ENCODE measurements around the gene USP8. TPM values are rescaled to one million over a fixed set of nuclear protein-coding genes. Genes with fewer than 3 reads are reported as not detected.
"Not testable (repeated sequence)": the region's sequence is repeated elsewhere in the genome, so short reads cannot be mapped to it uniquely, and the experiment has no call there.

Gene USP8
- total RNA-seq, 4 donors from 2014 or later: 30.8 to 49.3 (median 46.8) TPM

- ATAC-seq (no peak), DNase-seq (no peak)
- intact Hi-C loops (cut with DNase I; ENCODE audit: low total_unique reads): no loop called here
- Histone ChIP-seq H3K4me3 (no peak overlapping the region), H3K27me3 (no peaks in the 10 kb centered on the region), H3K27ac (no peak overlapping the region), H3K4me1 (no peaks in the 10 kb centered on the region), H3K9me3 (no peaks in the 10 kb centered on the region), H3K36me3 (peaks cover 0 to 58% of the 10 kb centered on the region in 2 donors)
- in situ Hi-C loops (cut with MboI; ENCODE audit: low sequenced_read_pairs in 4 of 4): loop anchor here in 1 of 4 donors (25.0 kb wide), 1 partner anchor 427 kb away; the partner anchor contains the start of gene AP4E1
- TF ChIP-seq POLR2A (IDR thresholded peaks at IDR 0.05): no peak
- TF ChIP-seq, protein P1, sequence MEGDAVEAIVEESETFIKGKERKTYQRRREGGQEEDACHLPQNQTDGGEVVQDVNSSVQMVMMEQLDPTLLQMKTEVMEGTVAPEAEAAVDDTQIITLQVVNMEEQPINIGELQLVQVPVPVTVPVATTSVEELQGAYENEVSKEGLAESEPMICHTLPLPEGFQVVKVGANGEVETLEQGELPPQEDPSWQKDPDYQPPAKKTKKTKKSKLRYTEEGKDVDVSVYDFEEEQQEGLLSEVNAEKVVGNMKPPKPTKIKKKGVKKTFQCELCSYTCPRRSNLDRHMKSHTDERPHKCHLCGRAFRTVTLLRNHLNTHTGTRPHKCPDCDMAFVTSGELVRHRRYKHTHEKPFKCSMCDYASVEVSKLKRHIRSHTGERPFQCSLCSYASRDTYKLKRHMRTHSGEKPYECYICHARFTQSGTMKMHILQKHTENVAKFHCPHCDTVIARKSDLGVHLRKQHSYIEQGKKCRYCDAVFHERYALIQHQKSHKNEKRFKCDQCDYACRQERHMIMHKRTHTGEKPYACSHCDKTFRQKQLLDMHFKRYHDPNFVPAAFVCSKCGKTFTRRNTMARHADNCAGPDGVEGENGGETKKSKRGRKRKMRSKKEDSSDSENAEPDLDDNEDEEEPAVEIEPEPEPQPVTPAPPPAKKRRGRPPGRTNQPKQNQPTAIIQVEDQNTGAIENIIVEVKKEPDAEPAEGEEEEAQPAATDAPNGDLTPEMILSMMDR (IDR thresholded peaks at IDR 0.05 in 4 of 5, conservative IDR thresholded peaks at IDR 0.05 in 1 of 5): no peak
Measured at GRCh38 chr15:50485389-50485788, 61.2 kb downstream of the USP8 start.

DNA sequence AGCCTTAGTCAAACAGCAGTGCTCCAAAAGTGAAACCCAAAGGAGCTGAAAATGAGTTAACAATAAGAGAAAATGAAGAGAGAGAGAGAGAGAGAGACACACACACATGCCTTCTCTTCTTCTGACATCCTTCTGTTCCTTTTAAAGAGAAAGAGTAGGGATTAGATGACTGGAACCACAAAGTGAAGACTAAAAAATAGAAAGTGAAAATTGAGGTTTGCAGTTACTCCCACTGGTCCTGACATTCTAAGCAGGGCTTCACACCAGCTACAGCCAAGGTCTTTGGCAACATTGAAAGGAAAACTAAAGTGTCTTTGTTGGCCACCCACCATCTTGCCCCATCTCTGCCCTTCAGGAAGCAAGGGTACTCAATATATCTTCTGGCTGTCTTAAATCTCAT is 63.1 kb downstream of the USP8 start:
- H3K9me3 ChIP-seq: no peaks in the 10 kb centered on the region
- H3K4me3 ChIP-seq: no peak overlapping the region
- intact Hi-C loops (cut with DNase I; ENCODE audit: low total_unique reads) (no loop called here), in situ Hi-C loops (cut with MboI; ENCODE audit: low sequenced_read_pairs in 4 of 4) (loop anchor here in 1 of 4 donors (25.0 kb wide), 1 partner anchor 425 kb away; the partner anchor contains the start of gene AP4E1)
- no peaks in the 10 kb centered on the region for H3K27me3 ChIP-seq
- TF ChIP-seq, protein P1 (IDR thresholded peaks at IDR 0.05 in 4 of 5, conservative IDR thresholded peaks at IDR 0.05 in 1 of 5): no peak
- TF ChIP-seq POLR2A (IDR thresholded peaks at IDR 0.05): no peak
- H3K36me3 ChIP-seq: peaks cover 0 to 59% of the 10 kb centered on the region in 2 donors
- DNase-seq (no peak), ATAC-seq (no peak)
- H3K4me1 ChIP-seq: no peaks in the 10 kb centered on the region
- no peak overlapping the region for H3K27ac ChIP-seq

DNA sequence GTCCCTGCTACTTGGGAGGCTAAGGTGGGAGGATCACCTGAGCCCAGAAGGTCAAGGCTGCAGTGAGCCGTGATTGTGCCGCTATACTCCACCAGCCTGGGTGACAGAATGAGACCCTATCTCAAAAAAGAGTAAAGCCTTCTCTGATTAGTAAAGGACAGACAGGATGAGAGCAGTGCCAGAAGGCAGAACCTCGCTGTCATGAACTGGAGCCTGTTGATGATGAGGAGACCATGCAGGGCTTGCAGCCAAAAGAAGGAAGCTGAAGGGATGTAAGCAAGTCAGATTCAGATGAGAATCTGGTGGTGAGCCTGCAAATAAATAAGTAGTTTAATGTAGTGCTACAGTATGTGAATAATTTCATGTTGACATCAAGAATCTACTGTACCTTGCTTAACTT is 69.4 kb downstream of the USP8 start:
- peaks cover 4 to 91% of the 10 kb centered on the region in 2 donors for H3K36me3 ChIP-seq
- in situ Hi-C loops (cut with MboI; ENCODE audit: low sequenced_read_pairs in 4 of 4): loop anchor here in 1 of 4 donors (25.0 kb wide), 1 partner anchor 419 kb away; the partner anchor contains the start of gene AP4E1

DNA sequence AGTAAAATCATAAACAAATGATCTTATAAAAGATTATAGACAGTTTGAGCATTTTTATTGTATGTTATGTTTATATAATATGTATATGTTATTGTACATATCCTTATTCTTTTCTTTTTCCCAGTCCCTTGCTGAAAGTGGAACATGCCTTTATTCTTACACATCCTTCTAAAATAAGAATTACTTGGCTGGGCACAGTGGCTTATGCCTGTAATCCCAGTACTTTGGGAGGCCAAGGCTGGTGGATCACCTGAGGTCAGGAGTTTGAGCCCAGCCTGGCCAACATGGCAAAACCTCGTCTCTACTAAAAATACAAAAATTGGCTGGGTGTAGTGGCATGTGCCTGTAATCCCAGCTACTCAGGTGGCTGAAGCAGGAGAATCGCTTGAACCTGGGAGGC is 70.3 kb downstream of the USP8 start:
- peak in 1 of 2 donors; percentile 15 for DNase-seq
- in situ Hi-C loops (cut with MboI; ENCODE audit: low sequenced_read_pairs in 4 of 4): loop anchor here in 1 of 4 donors (25.0 kb wide), 1 partner anchor 418 kb away; the partner anchor contains the start of gene AP4E1
- not testable (repeated sequence) for H3K4me3 ChIP-seq, H3K9me3 ChIP-seq, ATAC-seq, H3K4me1 ChIP-seq, H3K27me3 ChIP-seq
- intact Hi-C loops (cut with DNase I; ENCODE audit: low total_unique reads): loop anchor here (10.0 kb wide), 1 partner anchor 70 kb away; no protein-coding TSS in a partner anchor
- Histone ChIP-seq H3K36me3 (peaks cover 6 to 96% of the 10 kb centered on the region in 2 donors), H3K27ac (peak overlapping the region in 1 of 4 donors; percentile 7)

More for the DNA sequence above, 69.4 kb downstream of the USP8 start:
- H3K9me3 ChIP-seq: no peaks in the 10 kb centered on the region
- no peaks in the 10 kb centered on the region for H3K4me1 ChIP-seq
- TF ChIP-seq, protein P1 (IDR thresholded peaks at IDR 0.05 in 4 of 5, conservative IDR thresholded peaks at IDR 0.05 in 1 of 5): no peak
- no peak for TF ChIP-seq POLR2A (IDR thresholded peaks at IDR 0.05)
- no peak overlapping the region for H3K4me3 ChIP-seq
- no peak overlapping the region for H3K27ac ChIP-seq
- no peak for ATAC-seq
- no peak for DNase-seq
- intact Hi-C loops (cut with DNase I; ENCODE audit: low total_unique reads): loop anchor here (10.0 kb wide), 1 partner anchor 71 kb away; no protein-coding TSS in a partner anchor
- H3K27me3 ChIP-seq: no peaks in the 10 kb centered on the region

- Histone ChIP-seq H3K9me3 (no peaks in the 10 kb centered on the region), H3K4me3 (no peak overlapping the region), H3K36me3 (peaks cover 9 to 95% of the 10 kb centered on the region in 2 donors), H3K4me1 (no peaks in the 10 kb centered on the region), H3K27ac (no peak overlapping the region), H3K27me3 (no peaks in the 10 kb centered on the region)
- TF ChIP-seq, protein P1 (IDR thresholded peaks at IDR 0.05 in 4 of 5, conservative IDR thresholded peaks at IDR 0.05 in 1 of 5): no peak
- intact Hi-C loops (cut with DNase I; ENCODE audit: low total_unique reads): loop anchor here (10.0 kb wide), 1 partner anchor 68 kb away; no protein-coding TSS in a partner anchor
- DNase-seq: no peak
- in situ Hi-C loops (cut with MboI; ENCODE audit: low sequenced_read_pairs in 4 of 4): loop anchor here in 1 of 4 donors (25.0 kb wide), 1 partner anchor 416 kb away; the partner anchor contains the start of gene AP4E1
- ATAC-seq: no peak
Measured at GRCh38 chr15:50496692-50497091, 72.5 kb downstream of the USP8 start.

All from gastrocnemius medialis (tissue), 4 donors.